Colonic mucosa (tissue), 4 donors: Measurements from ENCODE around the gene SERP2. TPM values are rescaled to one million over a fixed set of nuclear protein-coding genes. Genes with fewer than 3 reads are reported as not detected.

Source experiments
- DNase-seq: peaks from one replicate; pipeline ENCODE4 v3.0.0-alpha.2; 2020
- H3K27ac ChIP-seq: fragments of 200-600 bp; one replicate; pipeline ENCODE4 v1.8.0; 2021
- H3K27me3 ChIP-seq: fragments of 200-600 bp; one replicate; pipeline ENCODE4 v1.8.0; 2021
- H3K36me3 ChIP-seq: fragments of 200-600 bp; one replicate; pipeline ENCODE4 v1.8.0; 2021
- H3K4me1 ChIP-seq: fragments of 200-600 bp; one replicate; pipeline ENCODE4 v1.8.0; 2021; ENCODE audit warnings: mild to moderate bottlenecking
- H3K4me3 ChIP-seq: fragments of 200-600 bp; one replicate; pipeline ENCODE4 v1.8.0; 2021
- H3K9ac ChIP-seq, 2 donors: one replicate each; pipeline ENCODE4 v1.7.0; 2013; ENCODE audit warnings: control low read depth in 2 of 2, low read depth in 2 of 2, low read length in 2 of 2
- H3K9me3 ChIP-seq: fragments of 200-600 bp; one replicate; pipeline ENCODE4 v1.8.0; 2021
- CTCF ChIP-seq: fragments of 200-600 bp; IDR thresholded peaks from one replicate; pipeline ENCODE4 v1.8.0; 2022; ENCODE audit warnings: antibody characterized with exemption, mild to moderate bottlenecking
- intact Hi-C: fragments of 100-400 bp; cut with DNase I; formaldehyde crosslinking; loops from one replicate; pipeline ENCODE4 v1.14.1; 2022
- total RNA-seq, 2 donors: library from RNA; stranded (reverse); fragmentation: NEBNext Ultra II Directional in 1 of 2; extraction: Animal tissue kit (Norgen Biotek cat#: 25700) in 1 of 2; gene quantifications; one replicate each; pipeline ENCODE4 v1.2.1, GENCODE V29; 2021
- donor health status: healthy.
- donor health status: DM: no; HTN: no; CAD: no.
- donor health status: DM: no; HTN: no; CAD: no.

SERP2 gene
- total RNA-seq, 2 donors from 2014 or later, result 1.6 to 2.7 TPM

GRCh38 chr13:44393391-44393790, 19.8 kb downstream of the SERP2 start:
- Histone ChIP-seq H3K36me3 (no peaks in the 10 kb centered on the region), H3K27me3 (no peaks in the 10 kb centered on the region), H3K27ac (no peak overlapping the region), H3K4me3 (no peak overlapping the region), H3K4me1 (no peaks in the 10 kb centered on the region), H3K9me3 (no peaks in the 10 kb centered on the region), H3K9ac (no peak overlapping the region)
- no peak for DNase-seq
- intact Hi-C loops, result no loop called here
- TF ChIP-seq CTCF, result no peak

- H3K9me3 ChIP-seq, result no peaks in the 10 kb centered on the region
- no peaks in the 10 kb centered on the region for H3K36me3 ChIP-seq
- TF ChIP-seq CTCF, result no peak
Observed at GRCh38 chr13:44394658-44395057, 21.0 kb downstream of the SERP2 start.

GRCh38 chr13:44395976-44396694, 22.5 kb downstream of the SERP2 start:
- intact Hi-C loops, result no loop called here

More at GRCh38 chr13:44394658-44395057, 21.0 kb downstream of the SERP2 start:
- intact Hi-C loops, result no loop called here
- Histone ChIP-seq H3K27ac (no peak overlapping the region), H3K27me3 (no peaks in the 10 kb centered on the region), H3K4me3 (no peak overlapping the region), H3K4me1 (no peaks in the 10 kb centered on the region), H3K9ac (no peak overlapping the region)
- DNase-seq, result no peak

GRCh38 chr13:44396701-44397580, 23.3 kb downstream of the SERP2 start:
- H3K27me3 ChIP-seq, result no peaks in the 10 kb centered on the region
- H3K4me3 ChIP-seq, result no peak overlapping the region
- TF ChIP-seq CTCF, result no peak
- no peaks in the 10 kb centered on the region for H3K36me3 ChIP-seq
- intact Hi-C loops, result no loop called here
- H3K9me3 ChIP-seq, result no peaks in the 10 kb centered on the region
- no peak overlapping the region for H3K9ac ChIP-seq
- no peaks in the 10 kb centered on the region for H3K4me1 ChIP-seq
- no peak for DNase-seq
- H3K27ac ChIP-seq, result no peak overlapping the region

More at GRCh38 chr13:44395976-44396694, 22.5 kb downstream of the SERP2 start:
- Histone ChIP-seq H3K4me1 (no peaks in the 10 kb centered on the region), H3K9me3 (no peaks in the 10 kb centered on the region), H3K9ac (no peak overlapping the region), H3K4me3 (no peak overlapping the region), H3K27ac (no peak overlapping the region), H3K36me3 (no peaks in the 10 kb centered on the region), H3K27me3 (no peaks in the 10 kb centered on the region)
- TF ChIP-seq CTCF, result no peak
- DNase-seq, result no peak

- no peaks in the 10 kb centered on the region for H3K4me1 ChIP-seq
- no peak for TF ChIP-seq CTCF
- no peak overlapping the region for H3K4me3 ChIP-seq
- intact Hi-C loops, result no loop called here
- H3K27me3 ChIP-seq, result no peaks in the 10 kb centered on the region
- H3K9me3 ChIP-seq, result no peaks in the 10 kb centered on the region
- H3K27ac ChIP-seq, result no peak overlapping the region
- no peak for DNase-seq
- H3K9ac ChIP-seq, result no peak overlapping the region
- H3K36me3 ChIP-seq, result no peaks in the 10 kb centered on the region
Observed at GRCh38 chr13:44397766-44398223, 24.2 kb downstream of the SERP2 start.
